GM21381 (cell line): ENCODE measurements around the gene PSMA7.
"Not testable (repeated sequence)": the region's sequence is repeated elsewhere in the genome, so short reads cannot be mapped to it uniquely, and the experiment has no call there.

ENCODE experiments used
- ATAC-seq: cut with Tn5 transposase; IDR thresholded peaks from one replicate; pipeline ENCODE4 v1.9.1; 2021; ENCODE audit warnings: mild to moderate bottlenecking, moderate library complexity; ENCODE audit not compliant: unreplicated experiment

The PSMA7 gene

DNA sequence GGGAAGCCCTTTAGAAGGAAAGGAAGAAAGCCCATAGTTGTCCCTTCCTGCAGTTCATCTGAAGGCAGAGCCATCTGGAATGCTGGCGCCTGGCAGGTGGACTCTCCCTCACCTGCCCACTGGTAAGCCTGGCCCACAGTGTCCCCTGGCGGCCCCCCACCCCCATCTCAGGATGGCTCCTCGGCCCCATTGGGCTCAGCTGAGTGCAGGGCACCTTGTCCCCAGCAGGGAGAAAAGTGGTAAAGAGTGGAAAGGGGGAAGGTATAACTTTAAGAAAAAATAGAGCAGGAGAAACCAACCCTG, 13.0 kb upstream of the PSMA7 start:
- no peak for ATAC-seq

DNA sequence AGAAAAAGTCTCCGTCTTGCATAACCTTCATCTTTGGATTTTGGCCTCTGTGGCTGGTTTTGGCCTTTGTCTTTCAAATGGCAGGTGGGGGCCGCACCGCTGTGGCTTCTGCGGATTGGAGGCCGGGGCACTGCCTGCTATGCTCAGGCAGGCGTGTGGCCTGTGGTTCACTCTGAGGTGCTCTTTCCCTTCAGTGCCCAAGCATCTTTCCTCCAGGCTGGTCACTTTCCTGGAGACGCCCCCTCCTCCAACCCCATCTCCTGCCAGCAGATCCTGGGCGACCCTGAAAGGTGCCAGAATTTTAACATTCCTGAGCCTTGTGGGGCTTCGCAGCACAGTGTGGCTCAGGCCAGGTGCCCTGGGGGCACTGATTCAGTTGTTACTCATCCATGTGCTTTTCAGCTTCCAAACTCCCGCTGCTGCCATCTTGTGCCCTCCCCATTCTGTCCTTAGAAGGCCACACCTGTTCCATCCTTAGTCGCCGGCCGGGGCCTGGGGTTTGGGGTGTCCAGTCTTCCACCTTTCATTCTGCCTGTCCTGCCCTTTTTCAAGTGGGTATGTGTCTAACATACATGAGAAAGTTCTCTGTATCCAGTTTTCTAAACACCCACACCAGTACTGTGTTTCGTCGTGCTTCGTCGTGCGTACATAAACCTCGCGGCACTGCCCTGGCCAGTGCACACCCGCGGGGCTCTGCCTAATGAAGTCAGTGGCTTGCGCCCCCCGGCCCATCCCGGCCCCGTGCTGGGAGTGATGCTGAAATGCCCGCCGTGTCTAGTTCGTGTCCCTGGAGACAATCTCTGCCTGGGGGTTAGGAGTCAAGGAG, 12.4 kb upstream of the PSMA7 start:
- ATAC-seq: no peak

DNA sequence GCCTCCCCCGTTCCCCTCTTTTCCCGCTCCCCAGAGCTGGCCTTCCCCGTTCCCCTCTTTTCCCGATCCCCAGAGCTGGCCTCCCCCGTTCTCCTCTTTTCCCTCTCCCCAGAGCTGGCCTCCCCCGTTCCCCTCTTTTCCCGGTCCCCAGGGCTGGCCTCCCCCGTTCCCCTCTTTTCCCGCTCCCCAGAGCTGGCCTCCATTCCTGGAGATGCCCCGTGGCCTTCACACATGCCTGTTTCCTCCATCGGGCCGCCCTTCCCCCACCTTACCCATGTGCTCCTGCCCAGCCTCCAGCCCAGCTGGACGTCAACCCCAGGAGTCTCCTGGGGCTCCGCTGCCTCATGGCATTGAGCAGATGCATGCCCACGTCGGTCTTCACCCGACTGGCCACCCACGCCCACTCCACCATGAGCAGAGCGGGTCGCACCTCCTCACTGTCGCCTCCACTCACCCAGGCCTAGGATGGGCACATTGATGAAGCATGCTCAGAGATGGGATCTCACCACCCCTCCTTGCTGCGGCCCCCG, 8.7 kb upstream of the PSMA7 start:
- no peak for ATAC-seq

DNA sequence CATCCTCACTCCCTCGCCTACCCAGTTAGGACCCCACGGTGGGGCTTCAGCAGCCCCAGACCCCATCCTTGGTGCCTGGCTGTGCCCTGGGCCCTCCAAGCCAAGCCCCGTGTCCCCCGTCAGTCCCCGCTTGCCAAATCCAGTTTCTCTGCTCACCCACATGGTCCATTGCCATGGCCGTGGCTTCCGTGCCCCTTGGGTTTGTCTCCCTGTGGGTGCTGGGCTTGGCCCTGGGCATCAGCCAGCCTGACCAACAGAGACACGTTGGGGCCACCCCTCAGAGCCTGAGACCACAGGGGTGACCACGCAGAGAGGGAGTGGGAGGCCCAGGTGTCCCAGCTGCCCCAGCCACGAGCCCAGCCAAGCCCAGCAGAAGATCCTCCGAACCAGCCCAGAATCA, 8.0 kb upstream of the PSMA7 start:
- ATAC-seq: no peak

DNA sequence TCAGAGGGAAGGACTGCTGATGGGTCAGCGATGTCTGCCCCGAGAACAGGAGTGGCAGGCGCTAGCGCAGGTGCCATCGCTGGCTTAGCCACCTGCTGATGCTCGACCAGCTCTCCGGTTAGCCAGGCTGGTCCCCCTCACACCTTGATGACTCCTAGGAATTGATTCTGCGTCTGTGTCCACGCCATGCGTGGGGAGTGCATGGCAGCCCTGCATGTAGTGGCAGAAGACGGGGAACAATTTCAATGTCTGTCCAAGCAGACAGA, 7.0 kb upstream of the PSMA7 start:
- ATAC-seq: no peak

DNA sequence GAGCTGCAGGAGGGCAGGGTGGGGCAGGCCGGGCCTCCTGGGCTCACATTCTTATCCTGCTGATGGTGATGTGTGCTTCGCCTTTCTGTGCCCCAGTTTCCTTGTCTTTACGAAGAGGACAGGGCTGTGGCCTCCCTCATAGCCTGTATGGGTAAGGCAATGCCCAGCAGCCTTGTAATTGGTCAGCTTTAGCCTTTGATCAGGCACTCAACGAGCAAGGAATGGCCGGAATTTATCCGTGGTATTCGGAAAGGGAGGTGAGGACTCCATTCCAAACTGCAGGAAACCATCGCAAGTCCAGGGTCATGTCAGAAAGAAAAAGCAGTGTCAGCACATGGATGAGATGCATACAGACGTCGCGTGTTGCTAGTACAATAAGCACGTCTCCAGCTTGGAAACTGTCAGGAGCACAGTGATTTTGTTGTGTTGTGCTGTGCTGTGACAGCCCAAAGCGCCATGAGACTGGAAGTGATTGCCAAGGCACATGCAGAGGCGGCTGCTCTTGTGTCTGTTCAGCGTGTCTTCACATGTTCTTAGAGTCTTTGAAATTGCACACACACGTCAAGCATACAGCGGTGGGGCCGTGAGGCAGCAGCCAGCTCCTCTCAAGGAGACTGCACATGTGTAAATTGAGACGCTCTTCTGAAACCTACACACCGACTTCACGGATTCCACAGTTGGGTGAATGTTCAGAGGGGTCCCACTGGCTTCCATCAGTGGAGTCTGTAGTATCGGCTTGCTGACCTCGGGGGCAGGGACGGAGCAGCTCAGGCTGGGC, 6.5 kb upstream of the PSMA7 start:
- no peak for ATAC-seq

DNA sequence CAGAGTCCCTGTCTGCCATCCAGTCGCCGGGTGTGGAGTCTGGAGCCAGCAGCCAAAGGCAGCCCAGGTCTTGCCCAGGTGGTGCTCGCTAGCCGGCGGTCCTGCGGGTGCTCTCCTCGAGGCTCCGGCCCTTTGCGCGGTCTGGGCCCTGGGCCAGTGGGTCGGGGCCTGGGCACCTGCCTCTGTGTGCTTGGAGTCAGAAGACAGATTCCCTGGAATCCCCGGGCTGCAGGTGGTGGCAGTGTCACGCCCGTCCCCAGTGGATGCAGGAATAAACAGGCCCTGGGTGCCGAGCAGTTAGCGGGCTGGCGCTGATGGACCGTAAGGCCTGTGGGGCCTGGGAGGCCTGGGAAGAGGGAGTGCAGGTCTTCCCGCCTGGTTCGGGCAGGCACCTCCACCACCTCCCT, 5.7 kb upstream of the PSMA7 start:
- no peak for ATAC-seq

DNA sequence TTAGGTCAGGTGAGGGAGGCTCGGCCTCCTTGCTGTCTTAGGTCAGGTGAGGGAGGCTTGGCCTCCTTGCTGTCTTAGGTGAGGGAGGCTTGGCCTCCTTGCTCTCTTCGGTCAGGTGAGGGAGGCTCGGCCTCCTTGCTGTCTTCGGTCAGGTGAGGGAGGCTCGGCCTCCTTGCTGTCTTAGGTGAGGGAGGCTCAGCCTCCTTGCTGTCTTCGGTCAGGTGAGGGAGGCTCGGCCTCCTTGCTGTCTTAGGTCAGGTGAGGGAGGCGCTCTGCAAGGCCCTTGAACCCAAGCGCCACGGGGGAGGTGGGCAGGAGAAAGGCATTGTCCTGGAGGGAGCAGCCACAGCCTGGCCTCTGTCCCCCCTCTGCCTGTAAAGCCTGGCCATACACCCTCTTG, 5.2 kb upstream of the PSMA7 start:
- not testable (repeated sequence) for ATAC-seq

DNA sequence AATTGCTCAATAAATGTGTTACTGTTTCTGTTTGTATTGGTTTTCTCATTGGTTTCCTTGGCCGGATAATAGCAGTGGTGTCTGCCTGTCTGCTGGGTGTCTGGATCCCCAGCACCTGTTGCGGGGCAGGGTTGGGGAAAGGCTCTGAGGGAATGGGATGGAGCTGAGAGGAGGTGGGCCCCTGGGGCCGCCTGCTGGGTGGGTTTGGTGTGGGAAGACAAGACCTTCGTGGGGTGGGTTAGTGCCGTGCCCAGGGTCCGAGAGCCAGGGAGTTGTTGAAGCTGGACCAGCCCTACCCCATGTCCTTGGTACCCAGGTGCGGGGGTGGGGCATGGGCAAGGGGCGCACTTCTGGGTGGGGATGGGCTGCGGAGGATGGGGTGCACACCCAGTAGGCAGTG, 4.3 kb upstream of the PSMA7 start:
- ATAC-seq: no peak

DNA sequence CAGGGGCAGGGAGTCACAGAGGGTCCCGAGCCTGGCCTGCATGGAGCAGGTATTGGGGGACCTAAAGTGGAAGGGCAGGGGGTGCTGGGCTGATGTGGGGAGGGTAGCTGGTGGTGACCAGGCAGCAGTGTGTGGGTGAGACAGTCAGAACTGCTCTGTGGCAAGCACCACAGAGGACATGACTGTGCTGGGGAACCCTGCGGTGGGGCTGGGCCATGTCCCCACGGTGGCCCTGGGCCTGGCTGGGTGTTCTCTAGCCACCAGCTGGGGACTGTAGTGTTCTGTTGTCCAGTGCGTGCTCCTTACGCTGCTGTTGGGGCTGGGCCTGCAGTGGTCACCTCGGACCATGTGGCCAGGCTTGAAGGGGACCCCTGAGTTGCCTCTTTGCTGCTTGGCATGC, 3.9 kb upstream of the PSMA7 start:
- ATAC-seq: no peak

DNA sequence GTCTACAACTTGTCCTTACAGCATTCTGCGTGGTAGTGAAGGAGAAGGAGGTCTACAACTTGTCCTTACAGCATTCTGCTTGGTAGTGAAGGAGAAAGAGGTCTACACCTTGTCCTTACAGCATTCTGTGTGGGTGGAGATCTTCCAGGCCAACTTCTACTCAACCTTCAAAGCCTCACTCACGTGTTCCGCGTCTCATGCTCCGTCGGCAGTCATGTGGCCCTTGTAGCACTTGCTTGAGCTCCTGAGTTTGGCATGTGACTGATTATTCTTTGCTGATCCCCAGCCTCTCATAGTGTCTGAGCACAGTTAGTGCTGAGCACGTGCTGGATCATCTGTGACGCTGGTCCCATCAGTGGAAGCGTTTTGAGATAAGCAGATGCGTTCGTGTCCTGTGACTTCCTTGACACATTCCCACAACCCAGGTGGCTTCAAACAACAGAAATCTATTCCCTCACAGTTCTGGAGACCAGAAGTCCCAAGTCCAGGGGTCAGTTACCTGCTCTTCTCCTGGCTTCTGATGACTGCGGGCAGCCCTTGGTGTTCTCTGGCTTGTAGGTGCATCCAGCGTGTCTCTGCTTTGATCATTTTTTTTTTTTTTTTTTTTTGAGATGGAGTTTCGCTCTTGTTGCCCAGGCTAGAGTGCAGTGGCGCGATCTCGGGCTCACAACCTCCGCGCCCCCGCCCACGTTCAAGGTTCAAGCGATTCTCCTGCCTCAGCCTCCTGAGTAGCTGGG, 3.0 kb upstream of the PSMA7 start:
- ATAC-seq: no peak

DNA sequence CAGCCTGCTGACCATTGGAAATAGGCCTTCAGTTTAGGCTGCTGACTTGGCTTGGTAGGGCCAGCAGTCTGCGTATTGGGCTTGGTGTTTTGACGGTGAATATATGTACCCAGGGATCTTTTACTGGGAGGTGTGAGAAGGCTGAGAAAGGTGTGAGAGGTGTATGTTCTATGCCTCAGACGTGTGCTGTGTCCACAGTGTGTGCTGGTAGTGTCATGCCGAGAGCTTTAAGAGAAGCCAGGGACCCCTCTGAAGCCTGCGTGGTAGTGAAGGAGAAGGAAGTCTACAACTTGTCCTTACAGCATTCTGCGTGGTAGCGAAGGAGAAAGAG, 2.5 kb upstream of the PSMA7 start:
- no peak for ATAC-seq

DNA sequence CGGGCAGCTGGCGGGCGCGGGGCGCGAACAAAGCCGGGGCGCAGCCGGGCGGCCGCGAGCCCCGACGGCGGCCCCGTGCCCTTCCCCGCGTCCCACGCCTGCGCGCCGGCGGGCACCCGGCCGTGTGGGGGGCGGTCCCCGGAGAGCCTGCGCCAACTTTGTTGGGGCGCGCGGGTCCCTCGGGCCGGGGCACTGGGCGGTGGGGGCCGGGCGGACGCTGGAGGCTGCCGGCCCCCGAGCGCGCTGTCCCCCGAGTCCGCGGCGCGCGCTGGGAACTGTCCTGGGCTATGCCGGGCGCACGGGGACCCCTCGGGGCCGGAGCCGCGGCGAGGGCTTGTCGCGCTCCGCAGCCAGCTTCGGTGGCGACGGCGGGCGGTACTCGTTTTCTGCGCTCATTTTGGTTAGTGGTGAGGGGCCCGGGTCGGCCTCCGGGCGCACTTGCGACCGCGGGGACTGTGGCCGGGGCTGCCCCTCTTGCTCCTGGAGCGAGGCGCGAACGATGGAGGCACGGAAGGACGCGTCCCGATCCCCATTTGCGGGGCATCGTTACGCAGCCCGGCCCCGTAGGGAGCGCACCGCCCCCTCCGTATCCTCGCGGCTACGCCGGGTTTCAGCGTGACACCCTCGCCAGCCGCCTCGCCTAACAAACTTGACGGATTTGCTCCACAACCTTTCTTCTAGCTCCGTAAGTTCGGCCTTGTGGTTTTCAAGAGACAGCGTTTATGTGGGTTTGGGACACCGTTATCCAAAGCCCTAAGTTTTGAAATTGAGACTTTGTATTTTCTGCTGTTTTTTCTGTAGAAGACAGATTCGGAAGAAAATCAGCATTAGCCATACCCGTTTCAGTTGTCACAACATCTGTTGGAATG, 997 bp upstream of the PSMA7 start:
- peak; percentile 27 for ATAC-seq

DNA sequence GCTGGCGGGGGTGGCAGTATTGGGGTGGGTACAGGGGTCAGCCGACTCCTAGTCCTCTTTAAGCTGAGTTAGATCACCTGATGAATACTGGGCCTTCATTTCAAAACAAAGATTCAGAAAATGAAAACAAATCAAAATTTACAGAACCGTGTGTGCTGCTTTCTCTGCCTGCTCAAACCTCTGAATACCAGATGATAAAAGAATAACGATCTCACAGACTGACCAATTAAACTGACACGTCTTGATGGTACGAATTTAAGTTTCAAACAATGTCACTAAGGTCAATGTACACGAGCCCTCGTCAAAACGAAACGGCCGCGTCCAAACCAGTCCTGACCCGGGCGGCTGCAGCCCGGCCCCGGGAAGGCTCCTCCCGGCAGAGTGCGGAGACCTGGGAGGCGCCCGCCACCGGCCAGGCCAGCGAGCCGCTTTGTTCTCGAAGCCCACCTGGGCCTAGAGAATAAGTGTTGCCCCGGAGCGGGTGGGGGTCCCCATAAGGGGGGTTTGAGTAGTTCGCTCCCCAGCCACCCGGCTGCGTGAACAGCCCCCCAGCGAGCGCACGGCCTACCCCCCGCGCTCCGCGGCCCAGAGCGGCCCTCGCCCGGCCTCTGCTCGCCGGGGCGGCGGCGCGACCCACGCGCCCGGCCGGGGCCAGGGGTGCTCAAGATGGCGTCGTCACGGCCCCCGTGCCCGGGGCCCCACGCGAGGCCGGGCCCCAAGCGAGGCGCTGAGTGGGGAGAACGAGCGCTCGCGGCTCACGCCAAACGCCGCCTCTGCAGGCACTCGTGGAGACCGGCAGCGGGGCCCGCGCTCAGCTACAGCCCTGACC, 728 bp downstream of the PSMA7 start:
- peak; percentile 11 for ATAC-seq

DNA sequence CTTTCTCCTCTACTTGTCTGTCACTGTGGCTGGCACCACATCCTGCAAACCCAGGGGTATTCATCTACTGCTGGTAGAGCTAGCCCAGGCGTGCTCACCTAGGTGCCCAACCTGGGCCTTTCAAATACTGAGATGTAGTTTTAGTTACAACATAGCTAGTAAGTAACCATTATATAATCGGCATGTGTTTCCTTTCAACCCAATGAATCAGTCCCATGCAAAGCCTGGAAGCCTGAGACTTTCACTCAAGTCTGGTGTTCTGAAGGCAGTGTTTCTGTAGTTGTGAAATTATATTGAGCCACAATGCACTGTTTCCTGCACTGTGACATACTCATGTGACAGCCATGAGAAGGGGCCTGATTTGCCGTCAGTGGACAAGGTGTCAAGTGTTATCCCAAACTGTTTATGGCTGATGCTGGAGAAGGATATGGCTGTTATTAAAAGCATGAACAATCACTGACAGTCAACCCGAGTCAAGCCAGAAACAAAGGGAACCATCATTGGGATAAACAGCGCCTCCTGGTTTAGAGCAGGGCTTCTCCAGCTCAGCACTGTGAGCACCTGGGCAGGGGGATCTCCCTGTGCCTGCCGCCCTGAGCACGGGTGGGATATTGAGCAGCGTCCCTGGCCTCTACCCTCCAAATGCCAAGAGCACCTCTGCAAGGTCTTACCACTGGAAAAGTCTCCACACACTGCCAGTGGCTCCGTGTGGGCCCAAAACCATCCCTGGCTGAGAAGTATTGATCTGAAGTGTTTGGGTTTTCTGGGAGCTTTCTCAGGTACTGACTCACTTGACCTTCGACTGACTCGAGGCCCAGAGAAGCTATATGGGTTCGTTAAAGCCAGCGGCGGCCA, 1.6 kb downstream of the PSMA7 start:
- ATAC-seq: no peak

DNA sequence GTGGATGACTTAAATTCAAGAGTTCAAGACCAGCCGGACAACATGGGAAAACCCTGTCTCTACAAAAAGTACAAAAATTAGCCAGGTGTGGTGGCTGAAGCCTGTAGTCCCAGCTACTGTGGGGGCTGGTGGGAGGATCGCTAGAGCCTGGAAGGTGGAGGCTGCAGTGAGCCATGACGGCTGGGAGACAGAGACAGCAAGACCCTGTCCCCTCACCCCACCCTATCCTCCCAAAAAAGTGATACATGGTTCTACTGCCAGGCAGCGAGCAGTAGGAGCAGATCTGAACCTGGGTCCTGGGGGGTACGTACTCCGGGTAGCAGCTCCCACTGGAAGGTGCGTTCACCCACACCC, 2.2 kb downstream of the PSMA7 start:
- ATAC-seq: no peak

DNA sequence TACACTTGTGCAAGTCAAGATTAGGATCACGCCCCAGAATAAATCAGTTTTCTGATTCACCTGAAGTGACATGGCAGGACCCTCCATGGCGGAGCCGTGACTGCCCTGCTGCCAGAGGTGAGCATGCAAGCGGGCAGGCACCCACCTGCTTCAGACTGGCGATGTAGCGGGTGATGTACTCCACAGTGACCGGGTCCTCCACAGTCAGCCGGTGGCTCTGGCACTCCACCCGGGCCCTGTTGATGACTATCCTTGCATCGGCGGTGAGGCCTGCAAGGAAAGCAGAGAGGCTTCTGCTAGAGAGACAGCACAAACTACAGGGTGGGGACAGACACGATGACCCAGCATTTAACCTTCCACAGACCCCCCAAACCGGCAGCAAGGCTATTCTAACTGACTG, 3.6 kb downstream of the PSMA7 start:
- no peak for ATAC-seq

DNA sequence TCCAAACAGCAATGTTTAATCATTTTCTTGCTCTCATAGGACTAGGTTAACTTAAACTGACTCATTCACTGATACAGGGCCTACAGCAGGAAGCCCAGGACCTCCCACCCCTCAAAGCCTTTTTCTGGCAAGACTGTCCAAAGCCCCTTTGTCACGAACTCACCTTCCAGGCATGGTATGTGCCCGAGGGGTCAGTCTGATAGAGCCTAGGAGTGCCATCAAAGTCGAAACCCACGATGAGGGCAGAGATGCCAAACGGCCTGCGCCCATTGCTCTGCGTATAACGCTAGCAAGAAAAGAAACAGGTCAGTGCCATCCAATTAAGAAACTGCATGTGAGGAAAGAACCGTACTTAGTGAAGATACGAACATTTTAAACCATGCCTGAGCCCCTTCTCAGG, 4.3 kb downstream of the PSMA7 start:
- ATAC-seq: no peak

DNA sequence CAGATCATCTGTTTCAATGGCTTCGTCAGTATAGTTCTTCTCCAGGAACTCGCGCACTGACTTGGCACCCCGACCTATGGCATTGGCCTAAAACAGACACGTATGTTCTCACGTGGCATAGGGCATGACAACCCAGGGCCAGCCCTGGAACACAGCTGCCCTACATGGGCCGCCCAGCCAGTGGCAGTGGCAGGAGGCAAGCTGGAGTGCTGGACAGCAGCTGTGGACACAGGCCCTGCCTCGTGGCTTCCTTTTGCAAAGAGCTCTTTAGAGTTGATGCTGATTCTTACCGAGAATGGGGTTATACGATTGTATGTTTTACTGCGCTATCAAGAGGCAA, 5.0 kb downstream of the PSMA7 start:
- no peak for ATAC-seq
